Esophagus muscularis mucosa (tissue), 4 donors: ENCODE measurements around the gene PTPRK.

Experiments used
- EP300 ChIP-seq: sonication (generic); formaldehyde crosslinking; IDR thresholded peaks from one replicate; pipeline ENCODE4 v1.6.1; 2017; ENCODE audit warnings: antibody characterized with exemption
- POLR2A ChIP-seq: fragments of 450-650 bp; IDR thresholded peaks from one replicate; pipeline ENCODE4 v1.6.1; 2017; ENCODE audit warnings: antibody characterized with exemption, moderate library complexity, mild to moderate bottlenecking, low read depth
- TF ChIP-seq, protein P1 (sequence below), 3 experiments: fragments of 200-600 bp in 2 of 3; fragments of 450-650 bp in 1 of 3; sonication (generic) in 2 of 3; IDR thresholded peaks; one replicate each; pipeline ENCODE4 v1.5.1; 2017 to 2019; ENCODE audit warnings: antibody characterized with exemption in 3 of 3, mild to moderate bottlenecking in 2 of 3, moderate library complexity in 1 of 3

DNA sequence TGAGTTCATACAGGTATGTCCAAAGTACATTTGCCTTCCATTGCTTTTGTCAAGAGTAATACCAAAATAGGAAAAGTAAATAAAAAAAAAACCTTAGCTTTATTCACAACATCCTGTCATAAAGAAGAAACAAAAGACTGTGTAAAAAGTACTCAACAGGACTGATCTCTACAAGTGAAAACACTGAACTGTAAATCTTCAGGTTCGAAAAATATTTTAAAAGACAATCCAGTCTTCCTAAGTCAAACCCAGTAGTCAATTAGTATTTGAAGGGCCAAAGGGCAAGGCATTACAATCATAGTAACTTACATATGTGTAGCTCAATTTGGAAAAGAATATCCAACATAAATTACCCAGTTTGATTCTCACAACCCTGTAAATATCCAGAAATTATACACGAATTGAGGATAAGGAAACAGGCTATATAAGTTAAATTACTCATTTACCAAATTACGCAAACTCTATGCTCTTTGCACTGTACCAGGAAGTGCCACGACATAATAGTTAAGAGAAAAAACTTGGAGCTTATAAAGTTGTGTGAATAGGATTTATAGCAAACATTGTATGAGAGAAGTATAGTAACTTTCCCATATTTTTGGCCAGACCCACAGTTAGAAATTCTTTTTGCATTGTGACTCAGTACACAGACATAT lies 21.2 kb downstream of the PTPRK start:
- TF ChIP-seq, protein P1, sequence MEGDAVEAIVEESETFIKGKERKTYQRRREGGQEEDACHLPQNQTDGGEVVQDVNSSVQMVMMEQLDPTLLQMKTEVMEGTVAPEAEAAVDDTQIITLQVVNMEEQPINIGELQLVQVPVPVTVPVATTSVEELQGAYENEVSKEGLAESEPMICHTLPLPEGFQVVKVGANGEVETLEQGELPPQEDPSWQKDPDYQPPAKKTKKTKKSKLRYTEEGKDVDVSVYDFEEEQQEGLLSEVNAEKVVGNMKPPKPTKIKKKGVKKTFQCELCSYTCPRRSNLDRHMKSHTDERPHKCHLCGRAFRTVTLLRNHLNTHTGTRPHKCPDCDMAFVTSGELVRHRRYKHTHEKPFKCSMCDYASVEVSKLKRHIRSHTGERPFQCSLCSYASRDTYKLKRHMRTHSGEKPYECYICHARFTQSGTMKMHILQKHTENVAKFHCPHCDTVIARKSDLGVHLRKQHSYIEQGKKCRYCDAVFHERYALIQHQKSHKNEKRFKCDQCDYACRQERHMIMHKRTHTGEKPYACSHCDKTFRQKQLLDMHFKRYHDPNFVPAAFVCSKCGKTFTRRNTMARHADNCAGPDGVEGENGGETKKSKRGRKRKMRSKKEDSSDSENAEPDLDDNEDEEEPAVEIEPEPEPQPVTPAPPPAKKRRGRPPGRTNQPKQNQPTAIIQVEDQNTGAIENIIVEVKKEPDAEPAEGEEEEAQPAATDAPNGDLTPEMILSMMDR (IDR thresholded peaks at IDR 0.05) = no peak
- TF ChIP-seq POLR2A (no peak), EP300 (no peak)
